Measurements from ENCODE around the gene SELL.

Gene SELL

GRCh38 chr1:169707912-169708604 lies 3.4 kb downstream of the SELL start:
- H3K4me3 ChIP-seq (ENCODE audit: low read length in 2 of 2), result no peak overlapping the region
- no peak overlapping the region for H3K9ac ChIP-seq (ENCODE audit: low read length in 2 of 2)
- H3K27ac ChIP-seq (ENCODE audit: low read length), result no peak overlapping the region

GRCh38 chr1:169704797-169705196 lies 6.6 kb downstream of the SELL start:
- no peak overlapping the region for H3K27ac ChIP-seq (ENCODE audit: low read length)
- no peak overlapping the region for H3K9ac ChIP-seq (ENCODE audit: low read length in 2 of 2)
- H3K4me1 ChIP-seq (ENCODE audit: control insufficient read depth, insufficient read depth, low read length), result no peaks in the 10 kb centered on the region
- H3K36me3 ChIP-seq (ENCODE audit: control insufficient read depth in 2 of 2, insufficient read depth in 2 of 2, low read length in 2 of 2), result no peaks in the 10 kb centered on the region
- H3K27me3 ChIP-seq (ENCODE audit: control insufficient read depth in 1 of 2, insufficient read depth in 2 of 2, low read length in 2 of 2), result no peaks in the 10 kb centered on the region
- H3K4me3 ChIP-seq (ENCODE audit: low read length in 2 of 2), result no peak overlapping the region
- H3K9me3 ChIP-seq (ENCODE audit: control insufficient read depth in 2 of 2, low read length in 2 of 2), result no peaks in the 10 kb centered on the region

More at GRCh38 chr1:169707912-169708604, 3.4 kb downstream of the SELL start:
- H3K9me3 ChIP-seq (ENCODE audit: control insufficient read depth in 2 of 2, low read length in 2 of 2), result no peaks in the 10 kb centered on the region
- H3K27me3 ChIP-seq (ENCODE audit: control insufficient read depth in 1 of 2, insufficient read depth in 2 of 2, low read length in 2 of 2), result no peaks in the 10 kb centered on the region
- H3K36me3 ChIP-seq (ENCODE audit: control insufficient read depth in 2 of 2, insufficient read depth in 2 of 2, low read length in 2 of 2), result no peaks in the 10 kb centered on the region
- no peaks in the 10 kb centered on the region for H3K4me1 ChIP-seq (ENCODE audit: control insufficient read depth, insufficient read depth, low read length)

GRCh38 chr1:169701261-169702005 lies 10.0 kb downstream of the SELL start:
- no peak overlapping the region for H3K4me3 ChIP-seq (ENCODE audit: low read length in 2 of 2)
- H3K27me3 ChIP-seq (ENCODE audit: control insufficient read depth in 1 of 2, insufficient read depth in 2 of 2, low read length in 2 of 2), result no peaks in the 10 kb centered on the region
- H3K9me3 ChIP-seq (ENCODE audit: control insufficient read depth in 2 of 2, low read length in 2 of 2), result no peaks in the 10 kb centered on the region
- no peak overlapping the region for H3K9ac ChIP-seq (ENCODE audit: low read length in 2 of 2)
- no peaks in the 10 kb centered on the region for H3K4me1 ChIP-seq (ENCODE audit: control insufficient read depth, insufficient read depth, low read length)
- H3K27ac ChIP-seq (ENCODE audit: low read length), result no peak overlapping the region
- H3K36me3 ChIP-seq (ENCODE audit: control insufficient read depth in 2 of 2, insufficient read depth in 2 of 2, low read length in 2 of 2), result no peaks in the 10 kb centered on the region

- Histone ChIP-seq H3K27me3 (ENCODE audit: control insufficient read depth in 1 of 2, insufficient read depth in 2 of 2, low read length in 2 of 2) (no peaks in the 10 kb centered on the region), H3K4me1 (ENCODE audit: control insufficient read depth, insufficient read depth, low read length) (no peaks in the 10 kb centered on the region), H3K36me3 (ENCODE audit: control insufficient read depth in 2 of 2, insufficient read depth in 2 of 2, low read length in 2 of 2) (no peaks in the 10 kb centered on the region), H3K4me3 (ENCODE audit: low read length in 2 of 2) (no peak overlapping the region), H3K9ac (ENCODE audit: low read length in 2 of 2) (no peak overlapping the region), H3K9me3 (ENCODE audit: control insufficient read depth in 2 of 2, low read length in 2 of 2) (no peaks in the 10 kb centered on the region), H3K27ac (ENCODE audit: low read length) (no peak overlapping the region)
Measured at GRCh38 chr1:169699707-169700106, 11.7 kb downstream of the SELL start.

- no peaks in the 10 kb centered on the region for H3K36me3 ChIP-seq (ENCODE audit: control insufficient read depth in 2 of 2, insufficient read depth in 2 of 2, low read length in 2 of 2)
- H3K4me1 ChIP-seq (ENCODE audit: control insufficient read depth, insufficient read depth, low read length), result no peaks in the 10 kb centered on the region
- H3K4me3 ChIP-seq (ENCODE audit: low read length in 2 of 2), result no peak overlapping the region
- H3K9ac ChIP-seq (ENCODE audit: low read length in 2 of 2), result no peak overlapping the region
- no peak overlapping the region for H3K27ac ChIP-seq (ENCODE audit: low read length)
- H3K27me3 ChIP-seq (ENCODE audit: control insufficient read depth in 1 of 2, insufficient read depth in 2 of 2, low read length in 2 of 2), result no peaks in the 10 kb centered on the region
- H3K9me3 ChIP-seq (ENCODE audit: control insufficient read depth in 2 of 2, low read length in 2 of 2), result no peaks in the 10 kb centered on the region
Measured at GRCh38 chr1:169698976-169699375, 12.4 kb downstream of the SELL start.

- Histone ChIP-seq H3K36me3 (ENCODE audit: control insufficient read depth in 2 of 2, insufficient read depth in 2 of 2, low read length in 2 of 2) (no peaks in the 10 kb centered on the region), H3K4me1 (ENCODE audit: control insufficient read depth, insufficient read depth, low read length) (no peaks in the 10 kb centered on the region), H3K27ac (ENCODE audit: low read length) (no peak overlapping the region), H3K4me3 (ENCODE audit: low read length in 2 of 2) (no peak overlapping the region), H3K9me3 (ENCODE audit: control insufficient read depth in 2 of 2, low read length in 2 of 2) (no peaks in the 10 kb centered on the region), H3K9ac (ENCODE audit: low read length in 2 of 2) (no peak overlapping the region), H3K27me3 (ENCODE audit: control insufficient read depth in 1 of 2, insufficient read depth in 2 of 2, low read length in 2 of 2) (no peaks in the 10 kb centered on the region)
Measured at GRCh38 chr1:169697755-169698154, 13.7 kb downstream of the SELL start.

- H3K36me3 ChIP-seq (ENCODE audit: control insufficient read depth in 2 of 2, insufficient read depth in 2 of 2, low read length in 2 of 2), result no peaks in the 10 kb centered on the region
- no peak overlapping the region for H3K27ac ChIP-seq (ENCODE audit: low read length)
- no peaks in the 10 kb centered on the region for H3K9me3 ChIP-seq (ENCODE audit: control insufficient read depth in 2 of 2, low read length in 2 of 2)
- no peak overlapping the region for H3K4me3 ChIP-seq (ENCODE audit: low read length in 2 of 2)
- no peak overlapping the region for H3K9ac ChIP-seq (ENCODE audit: low read length in 2 of 2)
- no peaks in the 10 kb centered on the region for H3K27me3 ChIP-seq (ENCODE audit: control insufficient read depth in 1 of 2, insufficient read depth in 2 of 2, low read length in 2 of 2)
- H3K4me1 ChIP-seq (ENCODE audit: control insufficient read depth, insufficient read depth, low read length), result no peaks in the 10 kb centered on the region
Measured at GRCh38 chr1:169696273-169697100, 14.9 kb downstream of the SELL start.

- Histone ChIP-seq H3K9ac (ENCODE audit: low read length in 2 of 2) (no peak overlapping the region), H3K27ac (ENCODE audit: low read length) (no peak overlapping the region), H3K4me1 (ENCODE audit: control insufficient read depth, insufficient read depth, low read length) (no peaks in the 10 kb centered on the region), H3K36me3 (ENCODE audit: control insufficient read depth in 2 of 2, insufficient read depth in 2 of 2, low read length in 2 of 2) (no peaks in the 10 kb centered on the region), H3K9me3 (ENCODE audit: control insufficient read depth in 2 of 2, low read length in 2 of 2) (no peaks in the 10 kb centered on the region), H3K4me3 (ENCODE audit: low read length in 2 of 2) (no peak overlapping the region), H3K27me3 (ENCODE audit: control insufficient read depth in 1 of 2, insufficient read depth in 2 of 2, low read length in 2 of 2) (no peaks in the 10 kb centered on the region)
Measured at GRCh38 chr1:169694304-169695075, 16.9 kb downstream of the SELL start.

- no peak overlapping the region for H3K4me3 ChIP-seq (ENCODE audit: low read length in 2 of 2)
- H3K9ac ChIP-seq (ENCODE audit: low read length in 2 of 2), result no peak overlapping the region
- H3K4me1 ChIP-seq (ENCODE audit: control insufficient read depth, insufficient read depth, low read length), result no peaks in the 10 kb centered on the region
- H3K27ac ChIP-seq (ENCODE audit: low read length), result no peak overlapping the region
- H3K27me3 ChIP-seq (ENCODE audit: control insufficient read depth in 1 of 2, insufficient read depth in 2 of 2, low read length in 2 of 2), result no peaks in the 10 kb centered on the region
- no peaks in the 10 kb centered on the region for H3K36me3 ChIP-seq (ENCODE audit: control insufficient read depth in 2 of 2, insufficient read depth in 2 of 2, low read length in 2 of 2)
- H3K9me3 ChIP-seq (ENCODE audit: control insufficient read depth in 2 of 2, low read length in 2 of 2), result no peaks in the 10 kb centered on the region
Measured at GRCh38 chr1:169692756-169693460, 18.5 kb downstream of the SELL start.

GRCh38 chr1:169690489-169690888 lies 20.9 kb downstream of the SELL start:
- H3K36me3 ChIP-seq (ENCODE audit: control insufficient read depth in 2 of 2, insufficient read depth in 2 of 2, low read length in 2 of 2), result no peaks in the 10 kb centered on the region
- no peak overlapping the region for H3K9ac ChIP-seq (ENCODE audit: low read length in 2 of 2)
- no peak overlapping the region for H3K4me3 ChIP-seq (ENCODE audit: low read length in 2 of 2)
- no peaks in the 10 kb centered on the region for H3K4me1 ChIP-seq (ENCODE audit: control insufficient read depth, insufficient read depth, low read length)
- no peak overlapping the region for H3K27ac ChIP-seq (ENCODE audit: low read length)
- H3K9me3 ChIP-seq (ENCODE audit: control insufficient read depth in 2 of 2, low read length in 2 of 2), result no peaks in the 10 kb centered on the region
- no peaks in the 10 kb centered on the region for H3K27me3 ChIP-seq (ENCODE audit: control insufficient read depth in 1 of 2, insufficient read depth in 2 of 2, low read length in 2 of 2)

Measured in stomach smooth muscle (tissue), 2 donors.